Mucosa of rectum (tissue), 2 donors: ENCODE results near the gene ENTR1.

Experiments used
- H3K27ac ChIP-seq, 2 donors: one replicate each; pipeline ENCODE4 v1.7.0; 2013; ENCODE audit warnings: inconsistent platforms in 2 of 2, low read depth in 2 of 2, low read length in 2 of 2
- H3K27me3 ChIP-seq, 2 donors: one replicate each; pipeline ENCODE4 v1.7.0; 2013; ENCODE audit warnings: low read length in 2 of 2; ENCODE audit not compliant: control insufficient read depth in 2 of 2, insufficient read depth in 2 of 2
- H3K36me3 ChIP-seq, 2 donors: one replicate each; pipeline ENCODE4 v1.7.0; 2013; ENCODE audit warnings: low read length in 2 of 2; ENCODE audit not compliant: control insufficient read depth in 2 of 2, insufficient read depth in 2 of 2
- H3K4me1 ChIP-seq, 2 donors: one replicate each; pipeline ENCODE4 v1.7.0; 2013; ENCODE audit warnings: low read length in 2 of 2, mild to moderate bottlenecking in 1 of 2; ENCODE audit not compliant: control insufficient read depth in 2 of 2, insufficient read depth in 2 of 2
- H3K4me3 ChIP-seq, 2 donors: one replicate each; pipeline ENCODE4 v1.7.0; 2013; ENCODE audit warnings: low read length in 2 of 2
- H3K9ac ChIP-seq, 2 donors: one replicate each; pipeline ENCODE4 v1.7.0; 2013; ENCODE audit warnings: low read length in 2 of 2, low read depth in 1 of 2, mild to moderate bottlenecking in 1 of 2
- H3K9me3 ChIP-seq, 2 donors: one replicate each; pipeline ENCODE4 v1.7.0; 2013; ENCODE audit warnings: low read length in 2 of 2; ENCODE audit not compliant: control insufficient read depth in 2 of 2
- donor health status: healthy.
- donor health status: Normal muscosa, but diverticular disease.

Gene ENTR1

DNA sequence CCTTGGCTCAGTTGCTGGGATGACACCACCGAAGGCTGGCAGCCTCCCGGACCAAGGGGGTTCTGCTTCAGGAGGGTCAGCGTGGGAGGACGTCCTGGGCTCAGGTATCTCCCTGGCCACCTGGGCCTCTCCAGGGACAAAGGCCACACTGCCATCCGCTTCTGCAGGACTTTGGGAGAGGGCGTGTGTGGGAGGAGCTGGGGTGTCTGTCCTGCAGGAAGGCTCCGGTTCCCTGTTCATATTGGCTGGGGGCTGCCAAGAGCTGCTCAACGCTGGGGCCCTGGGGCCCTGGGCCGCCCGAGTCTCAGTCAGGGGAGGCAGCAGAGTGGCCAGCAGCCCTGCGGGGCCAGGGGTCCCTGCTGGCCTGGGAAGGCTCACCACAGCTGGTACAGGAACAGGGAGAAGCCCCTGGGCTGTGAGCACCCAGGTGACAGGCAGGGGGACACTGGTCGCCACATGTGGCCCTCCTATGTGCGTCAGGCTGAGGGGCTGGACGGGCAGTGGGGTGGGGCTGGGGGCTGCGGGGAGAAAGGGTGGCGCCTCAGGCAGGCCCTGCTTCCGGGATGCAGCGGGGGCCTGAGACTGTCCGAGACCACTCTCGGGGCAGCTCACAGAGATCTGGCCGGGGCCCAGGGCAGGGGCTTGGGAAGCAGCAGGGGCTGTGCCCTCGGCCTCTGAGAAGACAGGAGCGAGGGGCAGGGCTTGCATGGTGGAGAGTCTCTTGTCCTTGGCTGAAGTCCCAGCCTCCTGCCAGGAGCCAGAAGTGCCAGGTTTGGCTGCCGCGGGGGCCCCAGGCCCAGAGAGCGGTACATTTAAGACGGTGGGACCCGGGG lies 32.0 kb downstream of the ENTR1 start:
- H3K9ac ChIP-seq, result no peak overlapping the region
- H3K36me3 ChIP-seq, result peaks cover 11 to 16% of the 10 kb centered on the region in 2 donors
- no peaks in the 10 kb centered on the region for H3K27me3 ChIP-seq
- no peak overlapping the region for H3K27ac ChIP-seq
- no peaks in the 10 kb centered on the region for H3K4me1 ChIP-seq
- H3K4me3 ChIP-seq, result no peak overlapping the region
- no peaks in the 10 kb centered on the region for H3K9me3 ChIP-seq

DNA sequence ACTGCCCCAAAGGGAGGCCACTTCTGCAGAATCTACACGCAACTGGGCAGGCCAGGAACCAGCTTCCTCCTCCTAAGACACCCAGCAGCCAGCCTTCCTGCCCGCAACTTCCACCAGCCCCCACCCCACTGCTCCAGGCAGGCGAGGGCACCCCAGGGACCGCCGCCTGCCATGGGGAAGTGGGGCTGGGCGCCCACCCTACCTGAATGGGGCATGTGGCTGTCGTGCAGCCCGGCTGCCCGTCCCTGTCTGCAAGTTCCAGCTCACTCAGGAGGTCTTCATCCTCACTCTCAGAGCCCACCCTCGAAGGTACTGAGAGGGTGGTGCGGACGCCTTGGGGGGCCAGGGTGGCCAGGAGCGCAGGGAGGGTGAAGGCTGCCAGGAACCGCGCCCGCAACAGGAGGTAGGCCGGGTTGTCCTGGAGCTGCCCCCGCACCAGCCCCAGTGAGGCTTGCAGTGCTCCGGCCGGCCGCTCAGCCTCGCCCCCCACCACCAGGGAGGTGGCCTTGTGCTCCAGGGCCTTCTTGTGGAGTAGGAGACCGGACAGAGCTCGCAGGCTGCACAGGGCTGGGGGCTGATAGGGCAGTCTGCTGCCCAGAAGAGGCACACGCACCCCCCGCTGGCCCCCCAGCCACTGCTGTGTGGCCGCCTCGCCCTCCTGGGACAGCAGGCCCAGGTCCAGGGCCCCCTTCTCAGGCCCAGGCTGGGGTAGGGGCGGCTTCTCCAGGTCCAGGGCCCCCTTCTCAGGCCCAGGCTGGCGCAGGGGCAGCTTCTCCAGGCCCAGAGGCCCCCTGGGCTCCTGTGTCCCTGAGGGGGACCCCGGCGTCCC lies 32.9 kb downstream of the ENTR1 start:
- H3K9me3 ChIP-seq, result no peaks in the 10 kb centered on the region
- H3K9ac ChIP-seq, result no peak overlapping the region
- no peak overlapping the region for H3K27ac ChIP-seq
- no peak overlapping the region for H3K4me3 ChIP-seq
- peaks cover 0 to 7% of the 10 kb centered on the region in 2 donors for H3K4me1 ChIP-seq
- H3K36me3 ChIP-seq, result peaks cover 11% of the 10 kb centered on the region in 2 donors
- H3K27me3 ChIP-seq, result no peaks in the 10 kb centered on the region

DNA sequence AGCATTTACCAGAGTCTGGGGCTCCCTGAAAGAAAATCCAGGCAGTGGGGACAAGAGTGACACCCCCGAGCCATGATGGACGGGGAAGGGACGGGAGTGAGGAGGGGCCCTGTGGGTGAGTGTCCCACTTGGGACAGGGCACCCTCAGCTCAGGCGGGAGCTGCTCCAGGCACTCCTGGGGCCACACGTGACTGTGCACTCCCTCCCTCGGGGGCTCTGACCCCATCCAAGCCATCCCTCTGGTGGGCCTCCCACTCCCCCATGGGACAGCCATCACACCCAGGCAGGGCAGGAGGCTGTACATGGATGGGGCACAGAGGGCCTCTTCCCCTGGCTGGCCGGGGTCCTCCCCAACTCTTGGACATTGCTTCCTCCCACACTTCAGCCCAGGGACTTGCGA lies 34.0 kb downstream of the ENTR1 start:
- H3K4me3 ChIP-seq, result no peak overlapping the region
- no peak overlapping the region for H3K27ac ChIP-seq
- peaks cover 5 to 6% of the 10 kb centered on the region in 2 donors for H3K36me3 ChIP-seq
- peaks cover 3 to 7% of the 10 kb centered on the region in 2 donors for H3K4me1 ChIP-seq
- no peak overlapping the region for H3K9ac ChIP-seq
- no peaks in the 10 kb centered on the region for H3K9me3 ChIP-seq
- H3K27me3 ChIP-seq, result no peaks in the 10 kb centered on the region

DNA sequence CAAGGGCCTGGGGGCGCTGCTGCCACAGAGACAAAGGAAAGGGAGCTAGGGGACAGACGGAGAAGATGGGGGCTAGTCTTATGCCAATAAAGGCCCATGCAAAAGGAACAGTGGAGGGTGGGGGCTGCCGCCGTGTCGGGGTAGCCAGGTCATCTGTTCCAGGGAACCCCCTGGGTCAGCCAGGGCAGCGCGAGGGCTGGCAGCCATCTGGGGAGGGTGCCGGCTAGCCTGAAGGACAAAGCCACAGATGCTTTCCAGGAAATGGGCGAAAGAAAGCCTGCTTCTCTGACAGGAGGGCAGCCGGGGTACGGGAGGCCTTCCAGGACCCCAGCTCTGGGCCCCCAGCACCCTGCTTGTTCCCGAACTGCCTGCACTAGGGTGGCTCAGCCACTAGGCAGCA lies 35.3 kb downstream of the ENTR1 start:
- Histone ChIP-seq H3K9ac (no peak overlapping the region), H3K9me3 (no peaks in the 10 kb centered on the region), H3K27me3 (no peaks in the 10 kb centered on the region), H3K27ac (no peak overlapping the region), H3K36me3 (no peaks in the 10 kb centered on the region), H3K4me1 (peaks cover 3 to 7% of the 10 kb centered on the region in 2 donors), H3K4me3 (no peak overlapping the region)

DNA sequence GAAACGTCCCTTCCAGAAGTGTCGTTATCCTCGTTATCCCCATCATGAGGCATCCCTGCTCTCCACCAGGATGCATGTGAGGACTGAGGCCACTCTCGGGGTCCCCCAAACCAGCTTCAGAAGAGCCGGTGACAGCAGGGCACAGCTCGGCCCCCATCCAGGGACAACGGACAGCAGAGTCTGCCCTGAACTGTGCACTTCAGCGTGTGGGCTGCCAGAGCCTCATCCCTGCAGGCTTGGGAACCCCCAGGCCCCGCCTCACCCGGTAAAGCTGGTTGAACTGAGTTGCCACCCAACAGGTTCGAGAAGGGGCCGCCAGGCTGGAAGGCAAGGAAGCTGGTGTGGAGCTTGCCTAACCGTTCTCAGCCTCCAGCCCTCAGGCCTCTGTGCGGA lies 36.2 kb downstream of the ENTR1 start:
- H3K9ac ChIP-seq, result no peak overlapping the region
- H3K27ac ChIP-seq, result peak overlapping the region in 1 of 2 donors; percentile 23

DNA sequence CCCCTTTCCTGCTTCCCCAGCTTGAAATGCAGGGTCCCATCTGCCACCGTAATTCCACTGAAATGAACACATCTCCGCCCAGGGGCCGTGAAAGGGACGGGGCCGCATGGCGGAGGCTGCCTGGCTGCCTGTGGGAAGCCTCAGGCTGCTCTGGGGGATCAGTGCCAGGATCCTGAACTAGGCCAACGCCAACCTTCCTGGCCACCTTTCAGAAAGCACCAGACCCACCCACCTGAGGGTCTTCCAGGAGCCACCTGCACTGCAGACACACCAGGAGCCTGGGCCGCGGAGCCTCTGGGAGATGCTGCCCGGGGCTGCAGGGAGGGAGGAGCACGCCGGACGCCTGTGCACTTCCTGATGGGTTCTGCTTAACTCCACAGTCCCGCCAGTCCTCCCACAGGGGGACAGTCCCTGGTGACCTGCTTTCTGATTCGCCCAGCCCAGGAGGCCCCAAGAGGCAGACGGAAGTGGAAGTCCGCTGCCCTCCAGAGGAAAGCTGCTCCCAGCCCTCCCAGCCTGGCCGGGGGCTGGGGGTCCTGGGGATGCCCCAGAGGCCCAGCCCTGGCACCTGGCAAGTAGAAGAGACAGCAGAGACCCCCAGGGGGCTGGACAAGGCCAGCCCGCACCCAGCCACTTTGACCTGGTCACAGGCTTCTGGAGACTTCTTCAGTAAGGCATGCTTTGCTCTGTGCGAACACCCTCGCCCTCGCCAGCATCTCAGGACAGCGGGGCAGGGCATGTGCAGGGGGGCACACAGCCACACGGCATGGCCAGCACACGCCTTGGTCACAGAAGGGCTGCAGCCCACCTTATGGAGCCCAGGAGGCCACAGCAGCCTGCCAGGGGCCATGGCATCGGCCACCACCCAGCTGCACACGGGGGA lies 36.9 kb downstream of the ENTR1 start, which contains the start of gene CARD9:
CARD9 (minus strand) TSS at position 370 of the 883 bp plus-strand sequence. CDS start 1,591 bp downstream, outside the sequence.
- peak within 1 kb of the TSS in 1 of 2 donors; percentile 62 for H3K4me3 ChIP-seq
- H3K36me3 ChIP-seq, result no peaks in the 10 kb centered on the region
- H3K4me1 ChIP-seq, result peaks cover 3 to 7% of the 10 kb centered on the region in 2 donors
- peak within 1 kb of the TSS; percentile 25 to 47 for H3K9ac ChIP-seq
- H3K9me3 ChIP-seq, result no peaks in the 10 kb centered on the region
- H3K27ac ChIP-seq, result peak within 1 kb of the TSS in 1 of 2 donors; percentile 23
- H3K27me3 ChIP-seq, result no peaks in the 10 kb centered on the region

More for the DNA sequence above, 36.2 kb downstream of the ENTR1 start:
- peaks cover 3 to 7% of the 10 kb centered on the region in 2 donors for H3K4me1 ChIP-seq
- H3K4me3 ChIP-seq, result no peak overlapping the region
- H3K36me3 ChIP-seq, result no peaks in the 10 kb centered on the region
- no peaks in the 10 kb centered on the region for H3K27me3 ChIP-seq
- no peaks in the 10 kb centered on the region for H3K9me3 ChIP-seq

DNA sequence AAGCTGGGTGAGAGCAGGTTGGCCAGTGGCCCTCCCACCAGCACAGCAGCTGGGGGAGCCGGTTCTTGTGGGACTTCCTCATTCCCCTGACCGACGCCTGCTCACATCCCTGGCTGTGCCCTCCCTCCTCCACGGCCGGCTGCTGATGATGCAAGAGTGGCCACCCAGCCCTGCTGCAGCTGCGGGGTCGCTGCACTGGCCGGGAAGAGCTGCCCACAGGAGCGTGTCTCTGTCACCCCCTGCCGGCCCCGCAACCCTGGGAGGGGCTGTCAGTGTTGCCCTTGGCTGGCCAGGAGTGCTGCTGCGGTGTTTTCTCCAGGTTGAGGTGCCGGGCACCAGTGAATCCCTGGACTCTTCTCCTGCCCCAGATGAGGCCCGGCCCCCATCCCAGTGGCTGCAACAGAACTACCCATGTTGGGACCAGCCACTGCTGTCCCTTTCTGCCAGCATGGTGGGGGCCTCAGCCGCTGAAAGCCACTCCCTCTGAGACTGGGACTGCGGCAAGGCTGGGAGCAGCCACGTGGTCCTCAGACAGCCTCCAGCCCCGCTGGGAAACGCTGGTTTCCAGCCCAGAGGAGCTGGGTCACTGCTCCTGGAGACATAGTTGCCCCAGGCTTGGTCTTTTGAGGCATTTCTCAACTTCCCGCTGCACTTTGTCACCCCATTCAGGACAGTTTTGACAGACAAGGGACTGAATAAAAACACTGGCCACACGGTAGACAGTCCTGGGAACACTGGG lies 37.7 kb downstream of the ENTR1 start:
- Histone ChIP-seq H3K9ac (peak overlapping the region; percentile 25 to 47), H3K4me1 (peaks cover 3 to 7% of the 10 kb centered on the region in 2 donors), H3K36me3 (no peaks in the 10 kb centered on the region), H3K27me3 (no peaks in the 10 kb centered on the region), H3K9me3 (no peaks in the 10 kb centered on the region), H3K4me3 (peak overlapping the region in 1 of 2 donors; percentile 62), H3K27ac (no peak overlapping the region)

DNA sequence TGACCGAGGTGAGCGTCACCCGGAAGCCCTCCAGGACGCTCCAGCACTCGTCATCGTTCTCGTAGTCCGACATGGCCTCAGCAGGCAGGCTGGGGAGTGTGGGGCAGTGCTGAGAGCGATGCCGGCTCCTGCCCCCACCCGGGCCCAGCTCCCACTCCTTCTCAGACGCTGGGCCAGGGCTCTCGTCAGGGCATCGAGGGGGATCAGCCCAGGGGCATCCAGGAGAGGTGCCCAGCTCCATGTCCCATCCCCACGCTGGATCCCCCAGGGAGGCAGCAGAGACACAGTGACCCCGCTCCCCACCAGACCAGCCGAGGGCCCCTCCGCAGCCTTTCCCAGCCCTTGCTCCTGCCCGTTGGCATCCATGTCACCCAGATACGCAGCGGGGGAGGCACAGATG lies 38.4 kb downstream of the ENTR1 start:
- no peak overlapping the region for H3K27ac ChIP-seq
- H3K9me3 ChIP-seq, result no peaks in the 10 kb centered on the region
- H3K4me1 ChIP-seq, result peaks cover 3 to 7% of the 10 kb centered on the region in 2 donors
- H3K36me3 ChIP-seq, result no peaks in the 10 kb centered on the region
- H3K9ac ChIP-seq, result no peak overlapping the region
- H3K27me3 ChIP-seq, result no peaks in the 10 kb centered on the region
- H3K4me3 ChIP-seq, result no peak overlapping the region

DNA sequence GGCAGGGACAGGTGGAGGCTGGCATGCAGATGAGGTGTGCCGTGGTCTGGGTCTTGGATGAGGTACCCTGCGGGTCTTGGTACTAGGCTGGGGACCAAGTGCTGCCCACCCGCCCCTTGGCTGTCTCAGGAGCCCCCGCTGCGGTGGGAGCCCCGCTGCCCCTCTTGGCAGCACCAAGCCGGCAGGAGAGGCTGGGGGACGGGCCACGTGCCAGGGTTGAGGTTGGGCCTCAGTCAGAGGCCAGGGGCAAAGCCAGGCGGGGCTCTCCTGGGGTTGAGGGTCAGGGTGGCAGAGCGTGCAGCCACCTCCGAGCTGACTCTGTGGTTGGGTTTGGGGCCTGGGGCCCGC lies 38.9 kb downstream of the ENTR1 start:
- Histone ChIP-seq H3K36me3 (no peaks in the 10 kb centered on the region), H3K9ac (no peak overlapping the region), H3K4me3 (no peak overlapping the region), H3K4me1 (peaks cover 3 to 7% of the 10 kb centered on the region in 2 donors), H3K27me3 (no peaks in the 10 kb centered on the region), H3K27ac (no peak overlapping the region), H3K9me3 (no peaks in the 10 kb centered on the region)
